ENCODE data around the gene COPS4.

DNA sequence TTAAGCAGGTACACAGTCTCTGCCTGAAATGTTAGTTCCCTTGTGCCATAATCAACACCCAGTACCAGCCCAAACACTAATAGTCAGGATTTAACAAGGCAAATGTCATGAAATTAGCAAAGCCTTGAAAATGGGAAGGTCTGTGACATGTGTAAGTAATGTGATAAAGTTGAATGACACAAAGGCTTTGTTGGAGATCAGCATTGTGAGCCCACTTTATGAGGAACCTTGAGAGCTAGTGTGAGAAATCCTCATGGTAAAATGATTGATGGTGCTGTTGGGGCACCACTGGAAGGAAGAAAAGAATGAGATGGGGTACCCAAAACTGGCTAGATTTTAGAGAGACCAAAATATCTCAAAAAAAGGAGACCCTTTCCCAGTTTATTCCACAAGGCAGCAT is 21.1 kb upstream of the COPS4 start:
- TF ChIP-seq CTCF (IDR thresholded peaks at IDR 0.05) (no peak), EZH2 (IDR thresholded peaks at IDR 0.05) (no peak)

Measured in neural progenitor cell (in vitro differentiated cells).